Measurements from ENCODE around the gene ST3GAL3.

GRCh38 chr1:43750083-43750482 lies 42.7 kb downstream of the ST3GAL3 start:
- TF ChIP-seq RORB (CRISPR knock-in tag; IDR thresholded peaks at IDR 0.05) (no peak), SP1 (CRISPR knock-in tag; conservative IDR thresholded peaks at IDR 0.05) (no peak)

All from WTC11 (cell line).